Subcutaneous adipose tissue (tissue), 4 donors: ENCODE results near the gene ACTL7A. TPM values are rescaled to one million over a fixed set of nuclear protein-coding genes. Genes with fewer than 3 reads are reported as not detected.

Experiments
- total RNA-seq, 4 donors: library from RNA; depleted of rRNA; stranded (reverse); fragments of >200 nt; gene quantifications; one replicate each; pipeline ENCODE4 v1.1.0, GENCODE V29; 2016
- TF ChIP-seq, protein P1 (sequence below): fragments of 450-650 bp; IDR thresholded peaks from one replicate; pipeline ENCODE4 v1.5.1; 2016; ENCODE audit warnings: low read depth, mild to moderate bottlenecking, control low read depth, antibody characterized with exemption, moderate library complexity

Gene ACTL7A
- total RNA-seq, 4 donors from 2014 or later: not detected

DNA sequence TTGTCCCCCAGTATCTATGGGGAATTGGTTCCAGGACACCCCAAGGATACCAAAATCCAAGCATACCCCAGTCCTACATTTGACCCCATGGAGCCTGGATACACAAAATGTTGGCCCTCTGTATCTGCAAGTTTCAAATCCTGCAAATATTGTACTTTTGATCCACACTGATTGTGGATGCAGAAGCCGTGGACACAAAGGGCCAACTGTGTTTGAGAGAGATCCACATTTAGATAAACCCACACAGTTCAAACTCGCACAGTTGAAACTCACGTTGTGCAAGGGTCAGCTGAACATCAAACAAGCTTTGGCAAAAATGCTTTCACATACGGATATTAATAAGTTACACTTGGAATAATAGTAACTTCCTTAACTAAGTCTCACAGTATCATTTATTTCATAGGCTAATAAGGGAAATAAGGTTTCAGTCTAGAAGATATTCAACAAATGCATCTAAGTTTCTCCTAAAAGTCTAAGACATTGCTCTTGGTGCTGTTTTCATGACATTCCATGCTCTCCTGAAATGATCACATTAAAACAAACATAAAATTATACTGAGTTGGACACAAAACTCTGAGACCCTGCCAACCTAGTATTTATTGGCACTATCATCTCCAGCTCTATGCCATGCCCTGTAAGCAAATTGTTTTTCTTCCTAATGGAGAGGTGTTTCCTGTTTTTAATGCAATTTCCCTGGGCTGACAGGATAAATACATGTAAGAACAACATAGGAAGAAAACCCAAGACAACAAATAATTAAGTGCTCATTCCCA, 32.3 kb downstream of the ACTL7A start:
- TF ChIP-seq, protein P1, sequence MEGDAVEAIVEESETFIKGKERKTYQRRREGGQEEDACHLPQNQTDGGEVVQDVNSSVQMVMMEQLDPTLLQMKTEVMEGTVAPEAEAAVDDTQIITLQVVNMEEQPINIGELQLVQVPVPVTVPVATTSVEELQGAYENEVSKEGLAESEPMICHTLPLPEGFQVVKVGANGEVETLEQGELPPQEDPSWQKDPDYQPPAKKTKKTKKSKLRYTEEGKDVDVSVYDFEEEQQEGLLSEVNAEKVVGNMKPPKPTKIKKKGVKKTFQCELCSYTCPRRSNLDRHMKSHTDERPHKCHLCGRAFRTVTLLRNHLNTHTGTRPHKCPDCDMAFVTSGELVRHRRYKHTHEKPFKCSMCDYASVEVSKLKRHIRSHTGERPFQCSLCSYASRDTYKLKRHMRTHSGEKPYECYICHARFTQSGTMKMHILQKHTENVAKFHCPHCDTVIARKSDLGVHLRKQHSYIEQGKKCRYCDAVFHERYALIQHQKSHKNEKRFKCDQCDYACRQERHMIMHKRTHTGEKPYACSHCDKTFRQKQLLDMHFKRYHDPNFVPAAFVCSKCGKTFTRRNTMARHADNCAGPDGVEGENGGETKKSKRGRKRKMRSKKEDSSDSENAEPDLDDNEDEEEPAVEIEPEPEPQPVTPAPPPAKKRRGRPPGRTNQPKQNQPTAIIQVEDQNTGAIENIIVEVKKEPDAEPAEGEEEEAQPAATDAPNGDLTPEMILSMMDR: no peak

DNA sequence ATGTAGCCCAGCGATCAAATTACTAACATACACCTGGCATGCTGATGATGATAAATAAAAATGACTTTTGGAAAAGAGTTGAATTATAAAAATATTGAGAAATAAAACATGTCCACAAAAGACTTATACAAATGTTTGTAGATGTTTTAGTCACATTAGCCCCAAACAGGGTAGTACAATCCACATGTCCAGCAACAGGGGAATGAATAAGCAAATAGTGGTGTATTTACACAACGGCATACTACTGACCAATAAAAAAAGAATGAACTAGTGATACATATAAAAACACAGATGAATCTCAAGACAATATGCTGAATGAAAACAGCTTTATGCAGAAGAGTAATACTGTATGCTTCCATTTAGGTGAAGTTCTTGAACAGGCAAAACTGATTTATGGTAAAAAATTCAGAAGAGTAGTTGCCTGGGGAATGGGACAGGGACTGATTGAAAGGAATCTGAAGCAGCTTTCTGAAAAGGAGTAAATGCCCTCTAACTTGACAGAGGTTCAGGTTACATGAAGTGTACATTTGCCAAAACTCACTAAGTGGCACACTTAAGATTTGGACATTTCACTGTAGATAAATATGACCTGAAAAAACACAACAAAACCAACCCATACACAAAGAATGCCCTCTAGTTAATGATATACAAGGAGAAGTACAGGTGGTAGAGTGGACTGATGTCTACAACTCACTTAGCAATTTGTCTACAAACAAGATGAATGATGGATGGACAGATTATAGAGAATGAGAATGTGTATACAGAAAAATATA, 35.4 kb downstream of the ACTL7A start:
- TF ChIP-seq, protein P1: no peak

DNA sequence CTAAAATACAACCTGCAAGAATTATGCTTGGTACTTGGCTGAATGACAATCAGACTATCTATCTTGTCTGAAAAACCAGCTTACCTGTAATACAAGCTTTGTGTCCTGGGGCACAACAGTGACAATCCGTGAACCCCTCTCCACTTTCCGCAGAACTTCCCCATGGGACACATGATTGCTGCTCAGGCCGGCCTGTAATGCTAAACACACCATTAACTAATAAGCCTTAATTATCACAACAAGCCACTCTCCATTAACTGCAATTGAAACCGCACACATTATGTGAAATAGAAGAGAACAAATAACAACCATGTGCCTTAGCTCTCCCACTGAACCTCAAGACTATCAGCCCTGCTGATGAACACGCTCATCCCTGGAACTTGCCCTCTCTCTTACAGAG, 38.1 kb downstream of the ACTL7A start:
- TF ChIP-seq, protein P1: no peak

DNA sequence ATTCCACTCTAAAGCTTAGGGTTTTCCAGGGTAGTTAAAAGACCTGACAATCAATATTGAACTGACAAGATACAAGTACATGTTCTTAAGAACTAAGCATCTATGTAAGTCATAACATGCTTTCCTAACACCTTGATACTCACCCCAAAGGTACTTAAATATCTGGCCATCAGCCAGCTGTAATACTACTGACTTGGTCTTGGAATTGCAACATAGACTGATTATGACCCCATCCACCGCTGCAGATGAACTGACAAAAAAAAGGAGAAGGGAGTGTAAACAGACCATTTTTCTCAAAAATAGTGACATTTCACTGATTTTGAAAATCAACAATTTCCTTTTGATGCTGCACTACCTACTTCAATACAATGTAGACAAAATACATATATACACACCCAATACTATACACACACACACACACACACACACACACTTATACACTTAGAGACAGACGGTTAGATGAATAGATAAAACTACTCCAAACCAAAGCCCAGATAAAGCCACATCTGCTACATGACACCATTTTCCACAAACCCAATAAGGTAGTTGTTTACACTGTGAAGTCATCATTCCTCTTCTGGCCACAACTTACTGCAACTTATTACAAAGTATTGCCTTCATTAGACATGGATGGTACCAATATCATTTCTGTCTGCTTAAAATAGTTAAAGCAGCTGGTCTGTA, 41.5 kb downstream of the ACTL7A start:
- TF ChIP-seq, protein P1: no peak

DNA sequence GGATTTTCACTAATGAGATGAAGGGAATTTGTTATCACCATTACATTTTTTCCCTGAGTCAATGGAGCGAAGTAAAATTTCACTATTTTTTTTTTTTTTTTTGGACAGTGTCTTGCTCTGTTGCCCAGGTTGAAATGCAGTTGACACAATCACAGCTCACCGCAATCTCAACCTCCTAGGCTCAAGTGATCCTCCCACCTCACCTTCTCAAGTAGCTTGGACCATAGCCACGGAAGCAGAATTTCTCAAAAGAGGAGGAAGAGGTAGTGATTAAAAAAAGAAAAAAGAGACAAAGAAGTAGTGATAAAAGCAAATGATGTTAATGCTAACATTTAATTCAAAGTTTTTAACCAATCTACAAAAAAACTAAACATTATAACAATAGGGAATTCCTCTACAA, 42.1 kb downstream of the ACTL7A start:
- TF ChIP-seq, protein P1: no peak

DNA sequence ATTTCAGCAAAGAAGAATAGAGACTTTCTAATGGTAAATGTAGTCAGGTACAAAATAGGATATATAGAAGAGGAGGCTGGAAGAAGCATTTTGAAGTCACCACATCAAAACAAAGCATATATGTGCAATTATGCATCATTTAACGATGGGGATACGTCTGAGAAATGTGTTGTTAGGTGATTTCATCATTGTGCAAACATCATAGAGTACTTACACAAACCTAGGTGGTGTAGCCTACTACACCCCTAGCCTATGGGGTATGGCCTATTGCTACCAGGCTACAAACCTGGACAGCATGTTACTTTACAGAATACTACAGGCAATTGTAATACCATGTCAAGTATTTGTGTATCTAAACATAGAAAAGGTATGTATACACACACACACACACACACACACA, 43.4 kb downstream of the ACTL7A start:
- TF ChIP-seq, protein P1: no peak

DNA sequence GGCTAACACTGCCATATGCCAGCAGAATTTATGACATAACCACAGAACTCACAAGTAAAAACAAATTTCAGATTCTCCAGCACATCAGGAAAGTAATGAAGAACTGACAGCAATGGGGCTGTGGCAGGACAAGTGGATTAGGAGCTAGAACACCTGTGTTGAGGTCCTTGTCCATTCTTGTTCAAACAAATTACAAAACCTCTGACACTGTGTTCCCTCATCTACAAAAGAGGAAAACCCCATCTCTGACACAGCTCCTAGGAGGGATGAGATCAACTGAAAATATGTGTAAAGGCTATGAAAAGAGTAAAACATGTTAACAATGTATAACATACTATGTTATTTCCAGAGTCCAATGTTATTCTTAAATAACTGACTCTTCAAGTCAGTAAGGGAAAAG, 48.3 kb downstream of the ACTL7A start:
- TF ChIP-seq, protein P1: no peak
